Uterus (tissue), 2 donors: ENCODE measurements around the gene GDF7.

Experiments used
- POLR2A ChIP-seq, 2 donors: fragments of 450-650 bp; IDR thresholded peaks; one replicate each; pipeline ENCODE4 v1.6.1; 2016; ENCODE audit warnings: antibody characterized with exemption in 2 of 2, mild to moderate bottlenecking in 1 of 2, moderate library complexity in 1 of 2
- TF ChIP-seq, protein P1 (sequence below), 4 experiments: fragments of 200-600 bp in 2 of 4; fragments of 450-650 bp in 2 of 4; sonication (generic) in 2 of 4; IDR thresholded peaks; one replicate each; pipeline ENCODE4 v1.5.1; 2016 to 2019; ENCODE audit warnings: antibody characterized with exemption in 4 of 4, mild to moderate bottlenecking in 2 of 4, moderate library complexity in 1 of 4

DNA sequence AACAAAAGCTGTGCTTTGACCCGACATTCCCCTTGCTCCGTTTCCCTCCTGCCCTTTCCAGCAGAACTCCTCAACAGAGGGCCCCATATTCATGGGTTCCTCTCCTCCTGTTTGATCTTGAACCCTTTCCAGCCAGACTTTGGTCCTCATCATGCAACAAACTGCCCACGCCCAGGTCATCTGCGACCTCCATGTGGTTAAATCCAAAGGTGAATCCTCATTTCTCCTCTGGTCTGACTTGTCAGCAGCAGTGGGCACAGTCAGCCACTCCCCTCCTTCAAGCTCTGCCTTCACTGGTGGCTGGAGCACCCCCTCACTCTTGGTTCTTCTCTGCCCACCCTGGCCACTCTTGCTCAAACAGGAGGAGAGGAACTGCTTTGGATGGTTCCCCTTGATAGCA is 18.7 kb upstream of the GDF7 start:
- TF ChIP-seq, protein P1, sequence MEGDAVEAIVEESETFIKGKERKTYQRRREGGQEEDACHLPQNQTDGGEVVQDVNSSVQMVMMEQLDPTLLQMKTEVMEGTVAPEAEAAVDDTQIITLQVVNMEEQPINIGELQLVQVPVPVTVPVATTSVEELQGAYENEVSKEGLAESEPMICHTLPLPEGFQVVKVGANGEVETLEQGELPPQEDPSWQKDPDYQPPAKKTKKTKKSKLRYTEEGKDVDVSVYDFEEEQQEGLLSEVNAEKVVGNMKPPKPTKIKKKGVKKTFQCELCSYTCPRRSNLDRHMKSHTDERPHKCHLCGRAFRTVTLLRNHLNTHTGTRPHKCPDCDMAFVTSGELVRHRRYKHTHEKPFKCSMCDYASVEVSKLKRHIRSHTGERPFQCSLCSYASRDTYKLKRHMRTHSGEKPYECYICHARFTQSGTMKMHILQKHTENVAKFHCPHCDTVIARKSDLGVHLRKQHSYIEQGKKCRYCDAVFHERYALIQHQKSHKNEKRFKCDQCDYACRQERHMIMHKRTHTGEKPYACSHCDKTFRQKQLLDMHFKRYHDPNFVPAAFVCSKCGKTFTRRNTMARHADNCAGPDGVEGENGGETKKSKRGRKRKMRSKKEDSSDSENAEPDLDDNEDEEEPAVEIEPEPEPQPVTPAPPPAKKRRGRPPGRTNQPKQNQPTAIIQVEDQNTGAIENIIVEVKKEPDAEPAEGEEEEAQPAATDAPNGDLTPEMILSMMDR (IDR thresholded peaks at IDR 0.05): no peak
- TF ChIP-seq POLR2A (IDR thresholded peaks at IDR 0.05): no peak
